GM12878 (cell line): ENCODE measurements around the gene MSH2. TPM values are rescaled to one million over a fixed set of nuclear protein-coding genes. Genes with fewer than 3 reads are reported as not detected.

Experiments used
- ATAC-seq: fragments of 200-7000 bp; cut with Tn5 transposase; 3 replicates; pipeline ENCODE4 v1.9.1; 2020; ENCODE audit warnings: mild to moderate bottlenecking, moderate library complexity
- BruUV-seq: library from RNA; stranded (reverse); fragments of 400-500 nt; replicated peaks from 2 replicates; lab custom pipeline; 2021; lab: Mats Ljungman, UMichigan
- CTCF ChIA-PET: fragments of 300-600 bp; sonication (Branson Sonifier 250); formaldehyde crosslinking; extraction: SDS; loops from one replicate; lab custom pipeline; 2021; ENCODE audit warnings: inconsistent platforms; lab: Yijun Ruan, JAX
- POLR2A ChIA-PET: fragments of 350-600 bp; formaldehyde crosslinking; extraction: SDS; loops from one replicate; lab custom pipeline; 2021; ENCODE audit warnings: inconsistent platforms; lab: Charles Lee
- RAD21 ChIA-PET: fragments of 300-600 bp; sonication (Branson Sonifier 250); formaldehyde crosslinking; loops from one replicate; lab custom pipeline; 2023; ENCODE audit warnings: antibody characterized with exemption; ENCODE audit not compliant: unreplicated experiment; lab: Charles Lee
- SMC1A ChIA-PET: fragments of 300-600 bp; sonication (Branson Sonifier 250); formaldehyde crosslinking; loops from one replicate; lab custom pipeline; 2023; ENCODE audit not compliant: unreplicated experiment, uncharacterized antibody; lab: Charles Lee
- DNase-seq: peaks from one replicate; pipeline ENCODE4 v3.0.0-alpha.2; 2011; ENCODE audit warnings: low read depth, low spot score
- FAIRE-seq: peaks from 3 replicates; lab custom pipeline; 2011; peaks lifted over from hg19 to GRCh38; lab: Jason Lieb, UNC
- H2AFZ ChIP-seq: 2 replicates; pipeline ENCODE4 v1.6.0; 2011; ENCODE audit warnings: low read depth, low read length, control low read depth; ENCODE audit not compliant: control insufficient read depth
- H3K27ac ChIP-seq: 2 replicates; pipeline ENCODE4 v1.5.1; 2011; ENCODE audit warnings: control low read depth; ENCODE audit not compliant: control insufficient read depth, insufficient read depth
- H3K27me3 ChIP-seq, 2 experiments: replicated peaks in 1 of 2; 2 replicates each; pipeline versions ENCODE4 v1.6.0 to v1.6.1; 2011; ENCODE audit warnings: low read length in 1 of 2; ENCODE audit not compliant: control insufficient read depth in 2 of 2, insufficient read depth in 2 of 2
- H3K36me3 ChIP-seq, 2 experiments: 2 replicates each; pipeline ENCODE4 v1.5.1; 2011; ENCODE audit warnings: low read length in 1 of 2; ENCODE audit not compliant: control insufficient read depth in 2 of 2, insufficient read depth in 2 of 2
- H3K4me1 ChIP-seq: 2 replicates; pipeline ENCODE4 v1.6.1; 2011; ENCODE audit warnings: mild to moderate bottlenecking, low read length, moderate library complexity, mixed read lengths; ENCODE audit not compliant: control insufficient read depth, insufficient read depth
- H3K4me2 ChIP-seq: 2 replicates; pipeline ENCODE4 v1.6.0; 2011; ENCODE audit warnings: control low read depth; ENCODE audit not compliant: control insufficient read depth, insufficient read depth
- H3K4me3 ChIP-seq: fragments of 200-600 bp; sonication (generic); 2 replicates; pipeline ENCODE4 v1.5.1; 2016
- H3K79me2 ChIP-seq: 2 replicates; pipeline ENCODE4 v1.6.0; 2011; ENCODE audit warnings: low read length; ENCODE audit not compliant: control insufficient read depth, insufficient read depth
- H3K9ac ChIP-seq: 2 replicates; pipeline ENCODE4 v1.8.0; 2011; ENCODE audit warnings: low read length, control low read depth, mixed read lengths; ENCODE audit not compliant: control insufficient read depth, insufficient read depth
- H3K9me3 ChIP-seq: replicated peaks from 3 replicates; pipeline ENCODE4 v1.5.1; 2011; ENCODE audit warnings: mild to moderate bottlenecking, low read length; ENCODE audit not compliant: control insufficient read depth, insufficient read depth
- H4K20me1 ChIP-seq: 2 replicates; pipeline ENCODE4 v1.6.0; 2011; ENCODE audit not compliant: control insufficient read depth, insufficient read depth
- ASH2L ChIP-seq: fragments of 300-600, 200-600 bp; sonication (generic); IDR thresholded peaks from 2 replicates; pipeline ENCODE4 v1.6.1; 2017; ENCODE audit warnings: low read depth, mild to moderate bottlenecking, borderline replicate concordance
- CREB1 ChIP-seq: IDR thresholded peaks from 2 replicates; pipeline ENCODE4 v1.6.1; 2012; ENCODE audit warnings: low read depth, mild to moderate bottlenecking, inconsistent platforms
- FOS ChIP-seq: IDR thresholded peaks from 3 replicates; pipeline ENCODE4 v1.6.1; 2011; ENCODE audit warnings: borderline replicate concordance; ENCODE audit not compliant: insufficient read length; ENCODE audit errors: extremely low read depth
- NR2F1 ChIP-seq: fragments of 450-650 bp; conservative IDR thresholded peaks from 2 replicates; pipeline ENCODE4 v1.6.1; 2017; ENCODE audit warnings: mild to moderate bottlenecking
- POU2F2 ChIP-seq: IDR thresholded peaks from 3 replicates; pipeline ENCODE4 v1.6.1; 2011; ENCODE audit warnings: low read depth, mild to moderate bottlenecking, low read length, borderline replicate concordance
- SMAD5 ChIP-seq: IDR thresholded peaks from 2 replicates; pipeline ENCODE4 v1.6.1; 2016; ENCODE audit warnings: antibody characterized with exemption, low read depth
- SRF ChIP-seq, 2 experiments: IDR thresholded peaks; 2 replicates each; pipeline ENCODE4 v1.6.1; 2011; ENCODE audit warnings: low read depth in 2 of 2, low read length in 2 of 2, mild to moderate bottlenecking in 1 of 2, moderate library complexity in 1 of 2
- YY1 ChIP-seq: IDR thresholded peaks from 2 replicates; pipeline ENCODE4 v1.6.1; 2011; ENCODE audit warnings: low read depth, mild to moderate bottlenecking, low read length
- ZZZ3 ChIP-seq: IDR thresholded peaks from 2 replicates; pipeline ENCODE4 v1.6.1; 2011; ENCODE audit warnings: low read depth; ENCODE audit not compliant: control insufficient read depth, insufficient read length
- WGBS: methylation state at CpG from one replicate; pipeline ENCODE4 v1.1.6; 2016; ENCODE audit warnings: low lambda C conversion rate; ENCODE audit not compliant: insufficient replicate concordance, insufficient coverage; ENCODE audit errors: missing lambda C conversion rate; 5-methylcytosine and 5-hydroxymethylcytosine counted together
- in situ Hi-C: fragments of 300-500 bp; cut with MboI; formaldehyde crosslinking; loops from 9 replicates; pipeline ENCODE4 v1.14.3; 2018; ENCODE audit warnings: mixed read lengths
- intact Hi-C: fragments of 100-400 bp; cut with micrococcal nuclease; formaldehyde crosslinking; loops from one replicate; pipeline ENCODE4 v1.14.2; 2022; ENCODE audit not compliant: unreplicated experiment
- polyA plus RNA-seq, 11 experiments: library from polyadenylated mRNA; depleted of rRNA in 4 of 11; unstranded in 6 of 11; stranded (reverse) in 5 of 11; fragments of >200 nt; fragmentation: Nextera tagmentation in 4 of 11; fragmentation: Illumina TruSeq in 1 of 11; extraction: Ambion mirVana in 4 of 11; extraction: Trizol in 1 of 11; gene quantifications; 1 replicate in 1 of 11; 2 replicates in 10 of 11; pipeline versions ENCODE4 v1.2.1 to v1.2.3, GENCODE V29; 2011 to 2016; ENCODE audit warnings: inconsistent platforms in 2 of 11, missing spikeins in 2 of 11, low read depth in 1 of 11
- total RNA-seq, 4 experiments: library from RNA; depleted of rRNA in 3 of 4; stranded (reverse); fragments of >200 nt in 3 of 4; fragmentation: Illumina TruSeq in 1 of 4; extraction: Trizol in 1 of 4; gene quantifications; 2 replicates each; pipeline versions ENCODE4 v1.2.1 to v1.2.3, GENCODE V29; 2013 to 2021
- TF ChIP-seq, protein P1 (sequence below): fragments of 450-650 bp; IDR thresholded peaks from 2 replicates; pipeline ENCODE4 v1.6.1; 2017; ENCODE audit warnings: antibody characterized with exemption, mild to moderate bottlenecking, moderate library complexity

MSH2 gene
- total and polyA plus RNA-seq, 10 of the 15 experiments (the other 5 are each of a cell fraction or from before 2014, with no cell fraction given), result 24.3 to 94.4 (median 55.5) TPM

DNA sequence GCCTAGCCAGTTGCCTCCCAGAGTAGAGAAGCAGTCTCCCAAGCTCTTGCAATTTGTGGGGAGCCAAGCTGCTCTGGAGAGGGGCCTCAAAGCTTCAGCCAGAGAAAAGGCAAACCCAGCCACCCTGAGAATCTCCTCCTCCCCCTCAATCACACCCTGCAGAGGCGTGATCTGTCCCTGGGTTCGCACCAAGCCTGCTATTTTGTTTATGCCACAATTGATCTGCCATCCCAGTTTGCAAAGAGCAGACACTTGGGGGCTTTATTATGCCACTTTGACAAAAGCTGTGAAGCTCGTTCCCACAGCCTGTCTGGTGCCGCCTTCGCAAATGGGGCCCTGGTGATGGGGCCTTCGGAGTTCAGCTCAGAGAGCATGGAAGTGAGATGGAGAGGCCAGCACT is 125.5 kb downstream of the MSH2 start:
- BruUV-seq, result no TSS peak
- Histone ChIP-seq H4K20me1 (no peaks in the 10 kb centered on the region; the same call in 1 of the 2 replicates), H3K79me2 (no peaks in the 10 kb centered on the region), H3K9me3 (no peaks in the 10 kb centered on the region), H3K4me3 (no peak overlapping the region), H3K4me2 (no peak overlapping the region), H2AFZ (no peak overlapping the region), H3K27ac (no peak overlapping the region), H3K36me3 (no peaks in the 10 kb centered on the region), H3K9ac (no peak overlapping the region), H3K4me1 (no peaks in the 10 kb centered on the region), H3K27me3 (no peaks in the 10 kb centered on the region; a peak in 1 of 4 replicates)
- ChIA-PET RAD21 (no interaction called here), SMC1A (no interaction called here), POLR2A (no interaction called here), CTCF (interaction anchor here (2.0 kb wide), 1 partner anchor 239 kb away, joined by 8 read pairs; no protein-coding TSS in a partner anchor)
- no peak for FAIRE-seq
- WGBS, result 43% methylated on average over 6 of the region's 6 CpGs
- ATAC-seq, result no peak
- in situ Hi-C loops, result no loop called here
- DNase-seq, result no peak
- intact Hi-C loops, result no loop called here
- TF ChIP-seq YY1, result no peak
- TF ChIP-seq NR2F1, result no peak
- no peak for TF ChIP-seq SMAD5
- no peak for TF ChIP-seq SRF (IDR thresholded peaks at IDR 0.05; ENCODE audit: low read depth in 2 of 2, low read length in 2 of 2)
- no peak for TF ChIP-seq CREB1
- TF ChIP-seq ZZZ3, result no peak
- no peak for TF ChIP-seq ASH2L
- TF ChIP-seq POU2F2, result no peak
- TF ChIP-seq FOS, result no peak
- TF ChIP-seq, protein P1, sequence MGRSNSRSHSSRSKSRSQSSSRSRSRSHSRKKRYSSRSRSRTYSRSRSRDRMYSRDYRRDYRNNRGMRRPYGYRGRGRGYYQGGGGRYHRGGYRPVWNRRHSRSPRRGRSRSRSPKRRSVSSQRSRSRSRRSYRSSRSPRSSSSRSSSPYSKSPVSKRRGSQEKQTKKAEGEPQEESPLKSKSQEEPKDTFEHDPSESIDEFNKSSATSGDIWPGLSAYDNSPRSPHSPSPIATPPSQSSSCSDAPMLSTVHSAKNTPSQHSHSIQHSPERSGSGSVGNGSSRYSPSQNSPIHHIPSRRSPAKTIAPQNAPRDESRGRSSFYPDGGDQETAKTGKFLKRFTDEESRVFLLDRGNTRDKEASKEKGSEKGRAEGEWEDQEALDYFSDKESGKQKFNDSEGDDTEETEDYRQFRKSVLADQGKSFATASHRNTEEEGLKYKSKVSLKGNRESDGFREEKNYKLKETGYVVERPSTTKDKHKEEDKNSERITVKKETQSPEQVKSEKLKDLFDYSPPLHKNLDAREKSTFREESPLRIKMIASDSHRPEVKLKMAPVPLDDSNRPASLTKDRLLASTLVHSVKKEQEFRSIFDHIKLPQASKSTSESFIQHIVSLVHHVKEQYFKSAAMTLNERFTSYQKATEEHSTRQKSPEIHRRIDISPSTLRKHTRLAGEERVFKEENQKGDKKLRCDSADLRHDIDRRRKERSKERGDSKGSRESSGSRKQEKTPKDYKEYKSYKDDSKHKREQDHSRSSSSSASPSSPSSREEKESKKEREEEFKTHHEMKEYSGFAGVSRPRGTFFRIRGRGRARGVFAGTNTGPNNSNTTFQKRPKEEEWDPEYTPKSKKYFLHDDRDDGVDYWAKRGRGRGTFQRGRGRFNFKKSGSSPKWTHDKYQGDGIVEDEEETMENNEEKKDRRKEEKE, result no peak
